Measurements from ENCODE around the gene NIN. TPM values are rescaled to one million over a fixed set of nuclear protein-coding genes. Genes with fewer than 3 reads are reported as not detected.

The NIN gene
- total RNA-seq, 1 donor from 2014 or later = 29.5 TPM

DNA sequence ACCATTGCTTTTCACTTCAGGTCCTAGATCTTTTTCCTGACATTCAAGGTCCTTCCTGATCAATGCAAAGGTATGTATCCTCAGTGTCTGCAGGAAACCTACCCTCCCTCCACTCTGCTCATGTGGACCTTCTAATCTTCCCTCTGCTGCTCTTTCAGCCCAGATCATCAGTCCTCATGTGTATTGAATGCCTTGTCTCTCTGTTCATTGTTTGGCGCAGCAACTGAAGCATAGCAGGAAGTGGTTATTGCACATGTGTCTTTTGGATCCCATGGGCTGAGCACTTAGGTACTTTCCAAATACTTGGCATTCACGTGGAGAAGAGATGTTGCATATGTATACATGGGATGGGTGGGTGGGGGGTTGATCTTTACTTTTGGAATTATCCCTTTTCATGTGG is 4.3 kb upstream of the NIN start:
- no peak for DNase-seq (ENCODE audit: extremely low spot score in 2 of 2)
- no peaks in the 10 kb centered on the region for H3K9me3 ChIP-seq
- no peak overlapping the region for H3K4me3 ChIP-seq
- no peak for TF ChIP-seq POLR2AphosphoS5 (IDR thresholded peaks at IDR 0.05; ENCODE audit: insufficient read depth in 1 of 2, low read depth in 1 of 2)
- TF ChIP-seq, protein P1, sequence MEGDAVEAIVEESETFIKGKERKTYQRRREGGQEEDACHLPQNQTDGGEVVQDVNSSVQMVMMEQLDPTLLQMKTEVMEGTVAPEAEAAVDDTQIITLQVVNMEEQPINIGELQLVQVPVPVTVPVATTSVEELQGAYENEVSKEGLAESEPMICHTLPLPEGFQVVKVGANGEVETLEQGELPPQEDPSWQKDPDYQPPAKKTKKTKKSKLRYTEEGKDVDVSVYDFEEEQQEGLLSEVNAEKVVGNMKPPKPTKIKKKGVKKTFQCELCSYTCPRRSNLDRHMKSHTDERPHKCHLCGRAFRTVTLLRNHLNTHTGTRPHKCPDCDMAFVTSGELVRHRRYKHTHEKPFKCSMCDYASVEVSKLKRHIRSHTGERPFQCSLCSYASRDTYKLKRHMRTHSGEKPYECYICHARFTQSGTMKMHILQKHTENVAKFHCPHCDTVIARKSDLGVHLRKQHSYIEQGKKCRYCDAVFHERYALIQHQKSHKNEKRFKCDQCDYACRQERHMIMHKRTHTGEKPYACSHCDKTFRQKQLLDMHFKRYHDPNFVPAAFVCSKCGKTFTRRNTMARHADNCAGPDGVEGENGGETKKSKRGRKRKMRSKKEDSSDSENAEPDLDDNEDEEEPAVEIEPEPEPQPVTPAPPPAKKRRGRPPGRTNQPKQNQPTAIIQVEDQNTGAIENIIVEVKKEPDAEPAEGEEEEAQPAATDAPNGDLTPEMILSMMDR (IDR thresholded peaks at IDR 0.05) = no peak
- no peak overlapping the region for H3K27ac ChIP-seq
- no peaks in the 10 kb centered on the region for H3K27me3 ChIP-seq
- peaks cover 9% of the 10 kb centered on the region for H3K4me1 ChIP-seq
- no peaks in the 10 kb centered on the region for H3K36me3 ChIP-seq
- intact Hi-C loops (cut with DNase I) = no loop called here

DNA sequence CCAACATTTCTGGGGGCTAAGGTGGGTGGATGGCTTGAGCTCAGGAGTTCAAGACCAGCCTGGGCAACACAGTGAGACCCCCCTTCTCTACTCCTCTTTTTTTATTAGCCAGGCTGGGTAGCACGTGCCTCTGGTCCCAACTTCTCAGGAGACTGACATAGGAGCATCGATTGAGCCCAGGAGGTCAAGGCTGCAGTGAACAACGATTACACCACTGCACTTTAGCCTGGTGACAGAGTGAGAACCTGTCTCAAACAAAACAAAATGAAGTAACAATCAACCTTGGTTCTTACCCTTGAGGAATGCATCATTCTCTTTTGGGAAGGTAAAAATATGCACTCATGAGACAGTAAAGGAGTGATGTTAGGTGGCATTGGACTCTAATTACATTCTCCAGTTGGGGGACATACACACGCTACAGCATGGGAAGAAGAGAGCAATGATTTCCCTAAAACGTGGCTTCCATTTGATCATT is 3.9 kb upstream of the NIN start:
- Histone ChIP-seq H3K27ac (no peak overlapping the region), H3K27me3 (no peaks in the 10 kb centered on the region), H3K4me1 (peaks cover 10% of the 10 kb centered on the region), H3K4me3 (no peak overlapping the region), H3K9me3 (no peaks in the 10 kb centered on the region), H3K36me3 (no peaks in the 10 kb centered on the region)
- intact Hi-C loops (cut with DNase I) = no loop called here
- DNase-seq (ENCODE audit: extremely low spot score in 2 of 2) = no peak
- TF ChIP-seq POLR2A (IDR thresholded peaks at IDR 0.05) (no peak), POLR2AphosphoS5 (IDR thresholded peaks at IDR 0.05; ENCODE audit: insufficient read depth in 1 of 2, low read depth in 1 of 2) (no peak)
- TF ChIP-seq, protein P1 (IDR thresholded peaks at IDR 0.05) = no peak

DNA sequence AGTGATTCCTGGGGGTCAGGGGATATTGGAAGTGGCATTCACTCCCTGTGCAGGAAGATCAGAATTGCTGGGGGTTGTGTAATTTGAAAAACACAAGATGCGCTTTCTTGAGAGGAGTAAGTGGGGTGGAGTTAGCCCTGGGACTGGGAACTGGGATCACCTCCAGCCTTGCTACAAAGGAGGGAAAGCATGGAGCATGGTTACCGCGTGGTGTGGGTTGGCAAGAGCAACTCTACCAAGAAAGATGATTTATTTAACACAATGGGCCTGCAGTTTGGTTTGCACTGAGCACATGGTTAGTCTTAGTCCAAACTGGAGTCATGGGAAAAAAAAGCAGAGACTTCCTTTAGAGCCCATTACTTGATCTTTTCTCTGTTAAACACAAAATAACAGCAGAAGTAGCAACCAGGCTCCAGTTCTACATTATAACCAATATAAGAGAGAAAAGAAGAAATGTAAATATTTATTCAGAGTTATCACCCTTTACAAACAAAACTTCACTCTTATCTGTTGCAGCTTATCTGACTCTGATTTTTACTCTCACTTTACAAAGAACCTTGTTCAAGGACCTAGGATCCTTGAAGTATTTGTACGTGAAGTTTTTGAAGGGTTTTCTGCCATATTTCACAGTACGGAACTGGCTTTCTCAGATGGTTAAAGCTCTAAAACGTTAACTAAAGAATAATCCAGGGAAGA is 2.1 kb upstream of the NIN start:
- no peaks in the 10 kb centered on the region for H3K27me3 ChIP-seq
- no peaks in the 10 kb centered on the region for H3K9me3 ChIP-seq
- H3K27ac ChIP-seq = no peak overlapping the region
- intact Hi-C loops (cut with DNase I) = loop anchor here (2.0 kb wide), 1 partner anchor 22 kb away; no protein-coding TSS in a partner anchor
- no peak overlapping the region for H3K4me3 ChIP-seq
- no peak for DNase-seq (ENCODE audit: extremely low spot score in 2 of 2)
- H3K4me1 ChIP-seq = peaks cover 27% of the 10 kb centered on the region
- no peaks in the 10 kb centered on the region for H3K36me3 ChIP-seq
- TF ChIP-seq POLR2AphosphoS5 (IDR thresholded peaks at IDR 0.05; ENCODE audit: insufficient read depth in 1 of 2, low read depth in 1 of 2) = no peak
- no peak for TF ChIP-seq POLR2A (IDR thresholded peaks at IDR 0.05)
- TF ChIP-seq, protein P1 (IDR thresholded peaks at IDR 0.05) = no peak

DNA sequence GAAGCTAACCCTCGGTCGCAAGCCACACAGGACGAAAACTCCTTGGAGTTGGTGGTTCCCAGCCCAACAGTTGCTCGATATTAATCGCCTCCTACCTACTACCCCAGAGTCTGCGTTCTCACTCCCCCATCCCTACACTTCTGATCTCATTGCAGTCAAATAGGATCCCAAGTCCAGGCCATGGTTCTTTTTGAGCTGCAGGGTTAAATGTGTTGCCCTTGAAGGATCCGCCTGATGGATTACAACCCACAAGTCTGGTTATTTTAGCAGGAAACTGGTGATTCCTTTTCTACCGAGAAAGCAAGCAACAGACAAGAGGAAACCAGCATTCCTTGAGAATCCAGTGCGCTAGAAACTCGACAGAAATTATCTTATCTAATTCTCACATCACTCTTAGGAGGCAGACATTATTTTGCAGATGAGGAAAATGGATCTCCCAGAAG is 785 bp upstream of the NIN start:
- intact Hi-C loops (cut with DNase I) = loop anchor here (2.0 kb wide), 1 partner anchor 21 kb away; no protein-coding TSS in a partner anchor
- TF ChIP-seq, protein P1 (IDR thresholded peaks at IDR 0.05) = no peak
- no peak for TF ChIP-seq POLR2A (IDR thresholded peaks at IDR 0.05)
- TF ChIP-seq POLR2AphosphoS5 (IDR thresholded peaks at IDR 0.05; ENCODE audit: insufficient read depth in 1 of 2, low read depth in 1 of 2) = no peak
- Histone ChIP-seq H3K27me3 (no peaks in the 10 kb centered on the region), H3K9me3 (no peaks in the 10 kb centered on the region), H3K4me3 (peak overlapping the region; percentile 57 to 99), H3K27ac (peak overlapping the region; percentile 90), H3K4me1 (peaks cover 30% of the 10 kb centered on the region), H3K36me3 (no peaks in the 10 kb centered on the region)
- DNase-seq (ENCODE audit: extremely low spot score in 2 of 2) = no peak

All from vagina (tissue), 2 donors.